Activated gamma-delta T cell treated with Interleukin-2 at 50 U/mL for 16 hours (primary cell): ENCODE measurements around the gene RPTN.

Experiments used
- DNase-seq: peaks from one replicate; pipeline ENCODE4 v3.0.0-alpha.2; 2020

RPTN gene

DNA sequence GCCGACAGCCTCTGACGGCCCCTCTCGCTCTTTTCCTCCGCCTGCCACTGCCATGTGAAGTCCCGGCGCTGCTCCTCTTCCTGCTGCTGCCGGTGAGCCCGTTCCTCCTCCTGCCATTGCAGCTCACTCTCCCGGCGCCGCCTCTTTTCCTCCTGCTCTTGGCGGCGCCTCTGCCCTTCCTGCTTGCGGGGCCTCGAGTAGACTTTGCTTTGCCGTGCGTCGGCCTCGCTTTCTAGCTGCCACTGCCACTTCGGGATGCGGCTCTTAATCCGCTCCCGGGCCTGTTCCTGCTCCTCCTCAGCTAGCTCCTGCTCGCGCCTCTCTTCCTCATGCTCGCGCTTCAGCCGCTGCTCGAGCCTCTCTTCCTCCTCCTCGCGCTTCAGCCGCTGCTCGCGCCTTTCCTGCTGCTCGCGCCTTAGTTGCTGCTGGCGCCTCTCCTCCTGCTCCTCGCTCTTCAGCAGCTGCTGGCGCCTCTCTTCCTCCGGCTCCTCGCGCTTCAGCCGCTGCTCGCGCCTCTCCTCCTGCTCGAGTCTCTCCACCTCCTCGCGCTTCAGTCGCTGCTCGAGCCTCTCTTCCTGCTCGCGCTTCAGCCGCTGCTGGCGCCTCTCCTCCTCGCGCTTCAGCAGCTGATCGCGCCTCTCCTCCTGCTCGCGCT, 48.0 kb downstream of the RPTN start:
- no peak for DNase-seq

DNA sequence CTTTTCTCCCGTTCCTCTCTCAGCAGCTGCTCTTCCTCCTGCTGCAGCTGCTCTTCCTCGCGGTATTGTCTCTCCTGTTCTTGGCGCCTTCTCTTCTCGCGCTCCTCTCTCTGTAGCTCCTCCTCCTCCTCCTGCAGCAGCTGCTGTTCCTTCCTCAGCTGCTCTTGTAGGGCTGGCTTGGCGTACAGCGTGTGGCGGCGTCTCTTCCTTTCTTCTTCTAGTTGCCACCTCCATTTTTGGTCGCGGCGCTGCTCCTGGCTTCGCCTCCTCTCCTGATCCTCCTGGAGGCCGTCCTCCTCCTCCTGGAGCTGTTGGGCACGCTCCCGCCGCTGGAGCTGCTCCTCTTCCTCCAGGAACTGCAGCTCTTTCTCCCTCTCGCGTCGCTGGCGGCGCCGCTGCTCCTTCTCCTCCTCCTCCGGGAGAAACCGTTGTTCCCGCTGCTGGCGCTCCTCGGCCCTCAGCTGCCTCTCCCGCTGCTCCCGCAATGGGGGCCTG, 48.6 kb downstream of the RPTN start:
- DNase-seq: no peak

DNA sequence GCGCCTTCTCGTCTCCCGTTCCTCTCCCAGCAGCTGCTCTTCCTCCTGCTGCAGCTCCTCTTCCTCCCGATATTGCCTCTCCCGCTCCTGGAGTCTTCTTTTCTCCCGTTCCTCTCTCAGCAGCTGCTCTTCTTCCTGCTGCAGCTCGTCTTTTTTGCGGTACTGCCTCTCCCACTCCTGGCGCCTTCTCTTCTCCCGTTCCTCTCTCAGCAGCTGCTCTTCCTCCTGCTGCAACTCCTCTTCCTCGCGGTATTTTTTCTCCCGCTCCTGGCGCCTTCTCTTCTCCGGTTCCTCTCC, 49.1 kb downstream of the RPTN start:
- no peak for DNase-seq

DNA sequence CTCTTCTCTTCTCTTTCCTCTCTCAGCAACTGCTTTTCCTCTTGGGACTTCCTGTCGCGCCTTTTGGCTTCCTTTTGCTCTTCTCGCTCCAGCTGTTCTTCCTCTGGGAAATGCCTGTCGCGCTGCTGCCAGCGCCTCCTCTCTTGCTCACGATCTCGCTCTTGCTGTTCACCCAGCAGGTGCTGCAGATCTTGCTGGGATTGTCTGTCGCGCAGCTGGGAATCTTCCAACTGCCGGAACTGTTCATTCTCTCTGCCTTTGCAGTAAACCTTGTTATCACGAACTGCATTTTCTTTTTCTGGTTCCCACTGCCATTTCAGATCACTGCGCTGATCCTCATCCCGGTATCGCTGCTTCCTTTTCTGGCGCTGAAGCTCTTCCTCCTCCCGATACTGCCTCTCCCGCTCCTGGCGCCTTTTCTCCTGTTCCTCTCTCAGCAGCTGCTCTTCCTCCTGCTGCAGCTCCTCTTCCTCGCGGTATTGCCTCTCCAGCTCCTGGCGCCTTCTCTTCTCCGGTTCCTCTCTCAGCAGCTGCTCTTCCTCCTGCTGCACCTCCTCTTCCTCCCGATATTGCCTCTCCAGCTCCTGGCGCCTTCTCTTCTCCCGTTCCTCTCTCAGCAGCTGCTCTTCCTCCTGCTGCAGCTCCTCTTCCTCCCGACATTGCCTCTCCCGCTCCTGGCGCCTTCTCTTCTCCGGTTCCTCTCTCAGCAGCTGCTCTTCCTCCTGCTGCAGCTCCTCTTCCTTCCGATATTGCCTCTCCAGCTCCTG, 49.6 kb downstream of the RPTN start:
- no peak for DNase-seq

DNA sequence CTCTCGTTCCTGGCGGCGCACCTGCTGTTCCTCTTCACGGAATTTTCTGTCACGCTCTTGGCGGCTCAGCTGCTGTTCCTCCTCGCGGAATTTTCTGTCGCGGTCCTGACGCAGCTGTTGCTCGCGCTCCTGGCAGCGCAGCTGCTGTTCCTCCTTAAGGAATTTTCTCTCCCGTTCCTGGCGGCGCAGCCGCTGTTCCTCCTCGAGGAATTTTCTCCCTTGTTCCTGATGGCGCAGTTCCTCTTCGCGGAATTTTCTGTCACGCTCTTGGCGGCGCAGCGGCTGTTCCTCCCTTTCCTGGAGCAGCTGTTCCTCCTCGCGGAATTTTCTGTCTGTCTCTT, 50.2 kb downstream of the RPTN start:
- no peak for DNase-seq

DNA sequence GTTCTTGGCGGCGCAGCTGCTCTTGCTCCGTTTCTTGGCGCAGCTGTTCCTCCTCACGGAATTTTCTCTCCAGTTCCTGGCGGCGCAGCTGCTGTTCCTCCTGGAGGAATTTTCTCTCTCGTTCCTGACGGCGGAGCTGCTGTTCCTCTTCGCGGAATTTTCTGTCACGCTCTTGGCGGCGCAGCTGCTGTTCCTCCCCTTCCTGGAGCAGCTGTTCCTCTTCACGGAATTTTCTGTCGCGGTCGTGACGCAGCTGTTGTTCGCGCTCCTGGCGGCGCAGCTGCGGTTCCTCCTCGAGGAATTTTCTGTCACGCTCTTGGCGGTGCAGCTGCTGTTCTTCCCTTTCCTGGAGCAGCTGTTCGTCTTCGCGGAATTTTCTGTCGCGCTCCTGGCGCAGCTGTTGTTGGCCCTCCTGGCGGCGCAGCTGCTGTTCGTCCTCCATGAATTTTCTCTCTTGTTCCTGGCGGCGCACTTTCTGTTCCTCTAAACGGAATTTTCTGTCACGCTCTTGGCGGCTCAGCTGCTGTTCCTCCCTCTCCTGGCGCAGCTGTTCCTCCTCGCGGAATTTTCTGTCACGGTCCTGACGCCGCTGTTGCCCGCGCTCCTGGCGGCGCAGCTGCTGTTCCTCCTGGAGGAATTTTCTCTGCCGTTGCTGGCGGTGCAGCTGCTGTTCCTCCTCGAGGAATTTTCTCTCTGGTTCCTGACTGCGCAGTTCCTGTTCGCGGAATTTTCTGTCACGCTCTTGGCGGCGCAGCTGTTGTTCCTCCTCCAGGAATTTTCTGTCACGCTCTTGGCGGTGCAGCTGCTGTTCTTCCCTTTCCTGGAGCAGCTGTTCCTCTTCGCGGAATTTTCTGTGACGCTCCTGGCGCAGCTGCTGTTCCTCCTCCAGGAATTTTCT, 50.8 kb downstream of the RPTN start:
- no peak for DNase-seq

DNA sequence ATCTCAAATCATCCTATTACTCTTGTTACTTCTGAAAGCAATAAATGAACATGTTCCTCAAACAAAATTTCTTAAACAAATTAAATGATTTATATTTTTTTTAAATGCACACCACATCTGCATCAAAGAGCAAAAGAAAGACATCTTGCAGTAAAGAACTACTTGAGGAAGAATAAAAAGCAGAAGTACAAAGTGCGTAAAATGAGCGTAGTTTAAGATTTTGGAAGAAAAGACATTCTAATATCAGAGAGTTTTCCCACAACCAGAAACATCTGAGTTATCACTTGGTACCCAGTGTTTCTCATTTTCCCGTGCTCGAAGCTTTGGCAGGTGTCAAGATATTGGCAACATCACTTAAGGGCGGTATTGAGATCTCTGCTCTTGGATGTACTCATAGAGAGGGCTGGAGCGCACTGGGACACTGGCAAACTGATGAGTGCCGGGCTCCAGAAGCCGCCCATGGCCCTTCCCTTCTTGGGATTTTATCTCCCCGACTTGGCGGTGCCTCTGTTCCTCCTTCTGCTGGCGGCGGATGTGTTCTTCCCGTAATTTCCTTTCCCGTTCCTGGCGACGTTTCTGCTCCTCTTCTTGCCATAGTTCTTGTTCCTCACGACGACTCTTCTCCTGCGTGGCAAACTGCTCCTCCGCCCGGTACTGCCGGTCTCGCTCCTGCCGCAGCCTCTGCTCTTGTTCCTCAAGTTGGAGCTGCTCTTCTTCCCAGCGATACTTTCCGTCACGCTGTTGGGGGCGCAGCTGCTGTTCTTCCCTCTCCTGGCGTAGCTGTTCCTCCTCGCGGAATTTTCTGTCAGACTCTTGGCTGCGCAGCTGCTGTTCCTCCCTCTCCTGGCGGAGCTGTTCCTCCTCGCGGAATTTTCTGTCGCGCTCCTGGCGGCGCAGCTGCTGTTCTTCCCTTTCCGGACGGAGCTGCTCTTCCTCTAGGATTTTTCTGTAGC, 51.7 kb downstream of the RPTN start:
- no peak for DNase-seq

DNA sequence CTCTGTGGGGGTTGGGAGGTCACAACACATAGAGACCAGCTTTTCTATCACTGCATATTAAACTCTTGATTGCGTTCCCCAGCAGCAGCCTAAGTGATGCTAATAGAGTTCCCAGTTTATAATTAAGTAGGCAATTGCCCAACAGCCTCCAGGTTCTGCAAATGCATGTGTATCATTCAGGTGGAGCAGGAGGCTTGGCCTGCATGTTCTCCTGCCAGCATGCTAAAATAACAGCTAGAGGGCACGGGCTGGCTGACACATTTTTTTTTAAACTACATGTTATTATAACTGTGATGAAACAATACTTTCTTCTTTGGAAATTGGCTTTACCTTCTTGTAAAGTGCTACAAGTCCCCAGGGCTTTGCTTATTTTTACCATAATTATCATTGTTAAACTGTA, 54.2 kb downstream of the RPTN start:
- no peak for DNase-seq
